HG02642 (cell line): ENCODE data around the gene TRIP13.
"Not testable (repeated sequence)": the region's sequence is repeated elsewhere in the genome, so short reads cannot be mapped to it uniquely, and the experiment has no call there.

Experiments
- ATAC-seq: cut with Tn5 transposase; IDR thresholded peaks from one replicate; pipeline ENCODE4 v1.9.1; 2021; ENCODE audit warnings: mild to moderate bottlenecking; ENCODE audit not compliant: unreplicated experiment, poor library complexity

The TRIP13 gene

DNA sequence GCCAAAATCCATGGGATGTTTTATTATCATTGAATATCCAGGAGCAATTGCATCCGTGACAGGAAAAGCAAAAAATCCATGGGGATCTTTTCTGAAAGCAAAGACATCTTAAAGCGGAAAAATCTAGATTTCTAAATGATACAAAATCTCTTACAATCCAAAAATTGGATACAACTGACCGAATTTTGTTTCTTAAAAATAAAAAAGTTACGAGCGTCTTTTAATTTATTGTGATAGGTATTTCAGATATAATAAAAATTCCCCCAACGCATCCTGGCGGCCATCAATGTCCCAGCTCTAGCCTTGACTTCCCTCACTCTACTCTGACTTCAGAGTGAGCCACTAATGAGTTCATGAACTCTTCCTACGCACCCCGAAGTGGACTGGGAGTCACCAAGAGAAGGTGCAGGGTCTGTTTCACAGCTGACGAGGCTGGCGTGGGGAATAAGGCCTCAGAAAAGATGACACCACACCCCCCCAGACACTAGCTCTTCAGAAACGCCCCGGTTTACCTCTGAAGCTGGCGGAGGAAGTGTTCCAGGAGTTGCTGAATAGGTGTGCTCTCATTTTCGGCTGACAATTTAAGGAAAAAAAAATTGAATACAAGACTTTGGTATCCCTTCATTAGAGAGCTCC lies 3.5 kb upstream of the TRIP13 start:
- ATAC-seq, result no peak

DNA sequence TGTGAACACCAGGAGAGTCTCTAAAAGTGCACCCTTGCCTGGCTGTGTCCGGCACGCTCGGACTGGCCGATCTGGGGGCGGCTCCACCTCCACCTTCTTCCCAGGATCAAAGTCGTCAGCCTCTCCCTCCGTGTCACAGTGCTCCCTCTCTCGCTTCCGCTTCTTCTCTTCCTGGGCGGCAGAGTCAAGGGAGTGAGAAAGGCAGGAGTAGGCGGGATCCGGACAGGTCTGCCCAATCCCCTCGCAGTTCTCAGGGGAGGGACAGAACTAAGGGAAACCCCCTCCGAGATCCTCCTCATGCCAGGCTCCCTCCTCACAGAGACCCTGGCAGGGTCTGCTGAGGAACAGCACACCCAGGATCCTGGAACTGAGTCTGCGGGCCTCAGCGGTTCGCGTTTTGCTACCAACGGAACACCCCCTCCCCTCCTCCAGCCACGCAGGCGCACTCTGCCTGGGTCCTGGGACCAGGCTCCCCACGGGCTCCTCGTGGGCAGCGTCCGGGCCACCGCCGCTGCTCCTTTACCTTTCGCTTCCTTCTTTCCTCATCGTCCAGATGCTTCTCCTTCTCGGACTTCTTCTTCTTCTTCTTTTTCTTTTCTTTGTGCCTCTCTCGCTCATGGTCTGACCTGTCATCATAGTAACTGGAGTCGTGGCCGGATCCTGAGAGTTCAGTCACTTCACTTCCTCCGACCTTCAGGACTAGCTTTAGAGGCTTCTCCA lies 1.4 kb upstream of the TRIP13 start:
- no peak for ATAC-seq

DNA sequence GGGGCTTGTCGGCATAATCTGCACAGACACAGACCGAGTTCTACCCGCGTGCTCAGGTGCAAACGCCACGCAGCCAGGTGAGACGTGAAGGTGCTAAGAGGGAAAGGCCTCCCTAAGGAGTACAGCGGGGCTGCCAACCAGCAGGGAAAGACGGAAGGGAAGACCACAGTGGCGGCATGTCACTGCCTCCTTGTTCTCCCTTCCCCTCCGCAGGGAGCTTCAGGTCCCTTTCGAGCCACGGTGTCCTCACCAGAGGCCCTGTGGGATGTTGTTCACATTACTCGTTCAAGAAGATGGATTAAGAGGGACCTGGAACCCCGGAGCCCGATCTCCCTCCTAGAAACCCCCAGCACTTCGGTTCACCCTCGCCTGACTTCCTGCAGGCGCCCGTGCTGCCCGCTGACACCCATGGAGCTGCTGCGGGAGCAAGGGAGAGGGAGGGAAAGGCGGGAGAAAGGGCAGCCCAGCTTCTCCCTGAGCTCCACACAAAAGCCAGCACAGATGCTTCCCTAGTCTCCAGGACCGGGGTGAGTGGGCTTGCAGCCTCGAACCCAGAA lies 769 bp upstream of the TRIP13 start:
- peak; percentile 8 for ATAC-seq

DNA sequence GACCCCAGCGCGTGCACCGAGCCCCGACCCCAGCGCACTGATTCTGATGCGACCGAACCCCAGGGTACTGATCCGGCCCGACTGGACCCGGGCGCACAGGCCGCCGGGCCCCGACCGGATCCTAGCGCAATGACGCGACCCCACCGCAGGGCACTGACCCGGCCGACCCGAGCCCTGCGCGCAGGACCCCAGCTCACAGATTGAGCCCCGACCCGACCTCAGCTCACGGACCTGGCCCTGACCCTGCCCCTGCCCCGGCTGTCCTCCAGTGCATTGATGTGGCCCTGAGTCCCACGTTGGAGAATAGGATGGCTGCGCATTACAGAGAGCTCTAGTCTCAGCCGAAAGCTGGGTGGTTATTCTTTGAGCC lies 438 bp downstream of the TRIP13 start:
- peak; percentile 16 for ATAC-seq

DNA sequence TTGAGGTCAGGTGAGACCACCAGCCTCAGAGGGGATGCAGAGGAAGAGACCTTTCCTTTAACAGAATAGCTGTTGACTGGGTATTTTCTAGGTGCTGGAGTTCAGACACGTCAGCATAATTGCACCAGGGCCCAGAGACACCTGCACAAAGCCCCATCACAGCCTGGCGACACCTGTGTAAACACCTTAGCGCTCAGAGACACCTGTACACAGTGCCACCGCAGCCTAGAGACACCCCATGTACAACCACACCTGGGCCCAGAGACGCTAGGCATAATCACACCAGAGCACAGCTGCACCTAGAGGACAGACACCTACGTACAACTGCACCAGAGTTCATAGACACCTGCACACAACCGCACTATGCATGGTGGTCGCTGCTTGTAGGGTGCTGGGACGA lies 1.0 kb downstream of the TRIP13 start:
- ATAC-seq, result no peak

DNA sequence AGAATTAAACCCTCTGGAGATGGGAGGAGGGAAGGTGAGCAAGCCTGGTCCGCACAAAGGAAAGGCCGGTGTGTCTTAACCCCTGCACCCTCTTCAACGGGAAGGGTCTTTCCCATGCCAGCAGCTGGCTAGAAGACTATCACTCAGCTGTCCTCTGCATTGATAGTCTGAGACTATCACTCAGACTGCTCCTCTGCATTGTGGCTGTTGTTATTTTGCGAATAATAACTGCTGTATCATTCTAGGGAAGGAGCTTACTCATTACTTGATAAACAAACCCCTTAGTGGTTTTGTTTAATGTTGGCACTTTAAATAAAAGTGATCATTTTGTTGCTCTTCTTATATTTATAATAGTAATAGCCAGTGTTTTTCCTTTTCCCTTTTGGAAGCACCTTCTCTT lies 8.1 kb downstream of the TRIP13 start:
- ATAC-seq, result no peak

DNA sequence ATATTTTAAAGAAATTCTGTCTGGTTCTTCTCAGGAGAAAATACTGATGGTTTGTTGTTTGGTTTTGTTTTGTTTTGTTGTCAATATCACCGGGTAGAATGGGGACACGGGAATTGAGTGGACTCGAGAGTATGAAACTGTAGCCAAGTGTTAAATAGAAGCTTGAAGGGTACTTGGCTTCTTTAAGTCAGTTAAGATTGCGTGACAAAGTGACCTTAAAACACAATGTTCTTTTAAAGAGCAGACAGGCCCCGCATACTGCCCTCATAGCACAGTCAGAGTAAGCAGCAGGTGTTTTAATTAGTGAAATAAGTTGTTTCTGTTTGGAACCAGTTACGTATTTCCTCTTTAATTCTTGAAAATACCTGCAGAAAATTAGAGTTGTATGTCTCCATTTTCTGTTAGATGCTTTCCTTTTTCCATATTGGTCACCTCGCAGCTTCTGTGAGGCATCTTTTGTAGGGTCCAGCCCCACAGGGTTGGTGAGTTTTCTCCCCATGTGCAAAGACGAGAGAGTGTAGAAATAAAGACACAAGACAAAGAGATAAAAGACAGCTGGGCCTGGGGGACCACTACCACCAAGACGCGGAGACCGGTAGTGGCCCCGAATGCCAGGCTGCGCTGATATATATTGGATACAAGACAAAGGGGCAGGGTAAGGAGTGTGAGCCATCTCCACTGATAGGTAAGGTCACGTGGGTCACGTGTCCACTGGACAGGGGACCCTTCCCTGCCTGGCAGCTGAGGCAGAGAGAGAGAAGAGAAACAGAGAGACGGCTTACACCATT lies 9.6 kb downstream of the TRIP13 start:
- ATAC-seq, result no peak

DNA sequence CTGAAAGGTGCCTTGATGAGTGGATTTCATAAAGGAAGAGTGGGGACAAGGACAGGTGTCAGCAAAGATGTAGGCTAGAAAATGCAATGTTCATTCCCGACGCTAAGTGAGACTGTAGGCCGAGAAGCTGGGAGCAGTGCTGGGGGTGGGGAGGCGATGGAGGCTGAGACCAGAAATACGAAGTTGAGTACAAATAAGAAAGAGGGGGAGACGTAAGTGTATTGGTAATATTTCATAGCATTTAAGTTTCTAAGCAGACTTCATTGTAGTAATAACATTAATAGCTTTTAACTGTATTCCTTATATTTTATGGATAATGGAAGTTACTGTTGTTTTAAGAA lies 11.0 kb downstream of the TRIP13 start:
- no peak for ATAC-seq

DNA sequence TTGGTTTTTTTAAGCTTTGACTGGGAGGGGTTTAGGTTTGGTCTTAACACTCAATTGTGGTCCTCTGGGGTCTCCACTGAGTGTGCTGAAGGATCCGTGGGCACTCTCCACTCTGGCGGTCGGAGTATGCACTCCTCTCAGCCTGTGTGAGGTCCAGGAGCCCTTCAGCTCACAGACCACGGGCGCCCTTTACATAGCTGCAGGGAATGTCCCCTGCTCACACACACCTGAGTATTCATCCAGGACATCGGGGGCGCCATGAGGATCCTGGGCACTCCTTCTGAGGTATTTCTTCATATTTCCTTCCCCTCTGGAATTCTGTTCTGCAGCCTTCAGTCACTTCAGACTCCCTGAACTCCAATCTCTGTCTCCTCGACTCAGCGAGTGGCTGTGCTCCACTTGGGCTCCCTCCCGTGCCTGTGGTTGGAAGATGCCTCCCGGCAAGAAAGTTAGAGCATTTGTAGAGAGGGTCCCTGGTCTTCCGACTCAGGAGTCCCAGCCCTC lies 12.5 kb downstream of the TRIP13 start:
- no peak for ATAC-seq

DNA sequence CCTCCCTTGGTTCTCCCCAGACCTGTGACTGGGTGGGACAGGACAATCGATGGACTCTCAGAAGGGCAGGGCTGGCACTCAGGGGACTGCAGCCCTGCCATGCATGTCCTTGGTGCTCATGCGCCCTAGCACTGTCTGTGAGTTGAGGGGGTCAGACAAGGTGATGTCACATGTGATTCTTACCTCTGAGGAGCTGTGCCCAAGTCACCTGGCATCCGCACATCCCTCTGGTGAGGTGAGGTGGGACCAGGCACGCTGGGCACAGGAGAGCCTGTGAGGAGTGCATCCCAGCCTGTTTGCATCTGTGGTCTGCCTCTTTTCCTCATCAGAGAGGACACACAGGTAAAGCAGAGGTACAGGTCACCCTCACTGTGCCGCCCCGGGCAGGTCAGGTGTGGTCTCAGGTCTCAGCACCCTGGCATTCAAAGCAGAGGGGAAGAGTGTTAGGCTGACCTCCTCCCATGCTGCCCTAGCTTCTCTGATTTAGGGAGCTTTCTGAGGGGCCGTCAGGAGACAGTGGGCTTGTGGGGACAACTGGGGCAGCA lies 14.8 kb downstream of the TRIP13 start:
- no peak for ATAC-seq

DNA sequence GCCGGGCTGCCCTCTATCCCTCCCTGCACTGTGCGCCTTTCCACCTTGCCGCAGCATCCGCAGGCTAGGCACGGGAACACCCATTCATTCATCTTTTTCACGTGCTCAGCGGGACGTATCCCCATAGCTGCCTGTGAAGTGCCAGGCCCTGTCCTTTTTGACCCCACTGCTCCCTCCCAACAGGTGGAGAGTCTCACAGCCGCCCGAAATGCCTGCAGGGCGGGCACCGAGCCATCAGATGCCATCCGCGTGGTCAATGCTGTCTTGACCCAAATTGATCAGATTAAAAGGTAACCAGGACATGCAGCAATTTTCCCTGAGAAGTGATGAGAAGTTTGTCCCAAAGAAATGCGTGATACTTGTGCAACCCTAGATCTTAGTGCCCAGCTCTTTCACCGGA lies 15.5 kb downstream of the TRIP13 start:
- no peak for ATAC-seq

DNA sequence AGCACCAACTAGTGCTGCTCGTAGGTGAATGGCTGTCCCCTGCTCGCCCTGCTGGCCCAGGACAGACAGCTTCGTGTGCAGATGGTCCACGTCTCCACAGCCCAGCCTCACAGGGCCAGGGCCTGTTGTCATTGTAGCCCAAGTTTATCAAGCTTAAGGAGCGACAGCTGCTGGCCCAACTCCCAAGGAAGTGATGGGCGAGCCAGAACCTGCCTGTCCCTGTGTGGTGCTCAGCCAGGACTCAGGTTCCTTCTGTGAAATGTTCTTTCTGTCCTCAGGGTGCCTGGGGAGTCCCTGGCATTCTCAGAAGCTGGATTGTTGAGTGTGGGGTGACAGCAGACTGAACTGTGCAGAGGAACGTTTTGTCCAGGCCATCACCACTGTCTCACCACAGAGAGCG lies 16.4 kb downstream of the TRIP13 start:
- ATAC-seq, result no peak

DNA sequence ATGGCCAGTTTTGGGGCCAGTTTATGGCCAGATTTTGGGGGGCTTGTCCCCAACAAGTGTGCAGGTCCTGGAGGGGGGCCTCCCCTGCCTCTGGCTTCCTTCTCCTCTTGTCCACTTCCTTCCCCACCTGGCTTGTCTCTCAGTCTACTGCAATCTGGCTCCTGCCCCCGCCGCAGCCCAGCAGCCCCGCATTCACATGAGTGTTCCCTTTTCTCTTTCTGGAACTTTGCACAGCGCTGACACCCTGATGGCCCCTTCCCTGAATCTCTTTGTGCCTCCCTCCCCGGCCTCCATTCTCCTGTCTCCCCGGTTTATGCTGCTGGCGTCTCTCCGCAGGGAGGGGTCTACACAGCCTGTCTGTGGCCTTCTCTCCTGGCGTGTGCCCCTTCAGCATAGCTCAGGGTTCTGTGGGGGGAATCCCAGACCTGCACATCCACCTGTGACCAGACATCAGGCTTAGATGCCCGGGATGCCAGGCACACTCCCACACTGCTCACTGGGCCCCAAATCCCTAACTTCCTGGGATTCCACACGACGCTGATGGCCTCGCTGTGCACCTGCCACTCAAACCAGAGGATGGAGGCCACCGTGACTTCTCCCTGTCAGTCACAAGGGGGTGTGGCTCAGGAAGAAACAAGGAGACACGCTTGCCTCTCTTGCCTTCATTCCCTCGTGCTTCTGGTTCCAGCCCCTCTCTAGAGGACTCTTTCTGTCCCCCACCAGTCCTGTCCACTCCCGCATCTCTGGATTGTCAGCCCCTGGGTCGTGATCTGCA lies 17.5 kb downstream of the TRIP13 start:
- ATAC-seq, result no peak

DNA sequence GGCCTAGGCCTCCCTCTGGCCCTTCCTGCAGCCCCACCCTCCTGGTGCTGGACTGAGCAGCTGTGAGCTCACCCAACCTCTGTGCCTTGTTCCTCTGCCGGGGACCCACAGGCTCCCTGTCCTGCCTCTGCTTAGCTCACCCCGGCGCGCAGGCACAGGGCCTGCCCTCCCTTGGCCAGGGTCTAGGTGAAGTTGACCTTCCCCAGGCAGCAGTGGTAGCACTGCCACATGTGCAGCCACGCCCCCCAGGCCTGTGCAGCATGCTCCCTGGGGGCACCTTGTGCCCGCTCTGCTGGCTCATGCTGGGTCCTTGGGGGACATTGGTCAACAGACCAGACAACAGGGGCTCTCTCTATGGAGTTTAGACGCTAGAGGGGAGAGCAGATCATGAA lies 18.1 kb downstream of the TRIP13 start:
- ATAC-seq, result no peak

DNA sequence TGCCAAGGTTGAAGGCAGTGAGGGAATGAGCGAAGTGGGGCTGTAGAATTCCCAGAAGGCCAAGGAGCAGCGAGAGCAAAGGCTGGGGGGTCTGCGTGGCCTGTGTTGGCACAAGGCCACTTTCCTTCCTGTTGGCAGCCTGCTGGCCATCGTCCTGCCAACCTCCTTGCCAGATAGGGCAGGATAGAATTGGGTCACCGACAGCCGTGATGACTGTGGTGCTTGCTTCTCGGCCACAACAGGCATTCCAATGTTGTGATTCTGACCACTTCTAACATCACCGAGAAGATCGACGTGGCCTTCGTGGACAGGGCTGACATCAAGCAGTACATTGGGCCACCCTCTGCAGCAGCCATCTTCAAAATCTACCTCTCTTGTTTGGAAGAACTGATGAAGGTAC lies 18.9 kb downstream of the TRIP13 start:
- ATAC-seq, result no peak

DNA sequence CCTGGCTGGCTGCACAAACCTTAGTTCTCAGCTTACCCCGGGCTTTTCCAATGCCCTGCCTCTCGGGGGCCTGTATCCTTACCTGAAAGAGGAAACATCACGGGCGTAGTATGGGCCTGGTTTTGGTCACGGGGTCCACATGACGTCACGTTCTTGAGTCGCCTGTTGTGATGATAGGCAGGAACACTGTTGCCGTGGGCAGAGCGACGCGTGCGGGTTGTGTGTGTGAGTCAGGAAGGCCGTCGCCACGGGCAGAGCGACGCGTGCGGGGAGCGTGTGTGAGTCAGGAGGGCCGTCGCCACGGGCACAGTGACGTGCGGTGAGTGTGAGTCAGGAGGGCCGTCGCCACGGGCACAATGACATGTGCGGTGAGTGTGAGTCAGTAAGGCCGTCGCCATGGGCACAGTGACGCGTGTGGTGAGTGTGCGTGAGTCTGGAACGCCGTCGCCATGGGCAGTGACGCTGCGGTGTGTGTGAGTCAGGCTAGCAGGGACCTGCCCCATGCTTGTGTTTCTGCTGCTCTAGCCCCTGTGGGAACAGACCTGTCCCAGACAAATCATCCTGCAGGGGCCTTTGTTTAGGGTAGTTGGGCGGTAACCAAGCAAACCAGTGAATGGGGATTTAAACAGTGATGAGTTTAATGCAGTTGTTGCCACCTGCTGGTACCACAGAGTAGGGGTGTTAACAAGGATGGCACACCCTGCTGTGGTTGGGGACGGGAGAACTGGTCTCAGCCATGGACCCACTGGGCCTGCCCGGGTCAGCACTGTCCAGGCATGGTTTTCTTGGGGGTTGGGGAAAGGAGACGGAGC lies 19.8 kb downstream of the TRIP13 start:
- no peak for ATAC-seq

DNA sequence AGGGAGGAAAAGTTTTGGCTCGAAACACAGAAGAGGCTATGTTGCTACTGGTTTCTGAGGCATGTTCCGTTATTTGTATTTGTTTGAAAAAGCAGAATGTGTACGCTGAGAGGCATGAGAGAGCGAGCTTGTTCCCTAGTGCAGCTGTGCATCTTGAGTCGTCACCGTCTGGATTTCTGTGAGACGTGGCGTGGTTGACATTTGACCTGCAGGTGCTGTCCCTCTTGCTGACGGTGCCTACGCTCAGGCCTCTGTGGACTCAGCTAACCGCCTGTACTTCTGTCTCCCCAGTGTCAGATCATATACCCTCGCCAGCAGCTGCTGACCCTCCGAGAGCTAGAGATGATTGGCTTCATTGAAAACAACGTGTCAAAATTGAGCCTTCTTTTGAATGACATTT lies 21.5 kb downstream of the TRIP13 start:
- no peak for ATAC-seq

DNA sequence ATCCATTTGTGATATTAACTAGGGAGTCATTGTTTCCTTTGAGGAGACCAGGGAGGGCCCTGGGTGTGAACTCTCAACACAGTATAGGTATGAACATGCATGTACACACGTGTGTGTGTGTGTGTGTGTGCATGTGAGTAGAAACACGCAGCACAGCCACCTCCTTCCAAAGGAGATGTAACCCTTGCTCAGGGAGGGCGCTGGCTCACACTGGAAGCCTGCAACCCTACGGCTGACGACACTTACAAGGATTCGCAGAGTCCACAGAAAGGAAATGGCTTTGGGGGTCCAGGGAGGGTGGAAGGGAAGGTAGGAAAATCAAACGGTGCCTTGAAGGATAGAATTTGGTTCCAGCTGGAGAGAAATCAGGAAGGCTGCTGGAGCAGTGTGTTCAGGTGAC lies 21.9 kb downstream of the TRIP13 start:
- no peak for ATAC-seq

DNA sequence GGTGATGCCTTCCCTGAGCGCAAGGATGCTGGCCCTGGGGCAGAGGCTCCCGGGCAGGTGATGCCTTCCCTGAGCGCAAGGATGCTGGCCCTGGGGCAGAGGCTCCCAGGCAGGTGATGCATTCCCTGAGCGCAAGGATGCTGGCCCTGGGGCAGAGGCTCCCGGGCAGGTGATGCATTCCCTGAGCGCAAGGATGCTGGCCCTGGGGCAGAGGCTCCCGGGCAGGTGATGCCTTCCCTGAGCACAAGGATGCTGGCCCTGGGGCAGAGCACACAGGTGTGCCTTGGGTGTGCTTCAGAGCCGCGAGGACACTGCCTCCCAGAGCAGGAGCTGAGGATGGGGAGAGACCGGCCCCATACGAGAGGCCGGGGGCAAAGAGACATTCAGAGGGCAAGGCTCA lies 22.7 kb downstream of the TRIP13 start:
- ATAC-seq, result not testable (repeated sequence)
